Left lung (tissue), 10 donors: ENCODE data around the gene GLCCI1. TPM values are rescaled to one million over a fixed set of nuclear protein-coding genes. Genes with fewer than 3 reads are reported as not detected.
"Not testable (repeated sequence)": the region's sequence is repeated elsewhere in the genome, so short reads cannot be mapped to it uniquely, and the experiment has no call there.

Experiments
- ATAC-seq: fragments of 200-7000 bp; cut with Tn5 transposase; one replicate; pipeline ENCODE4 v1.9.1; 2020; ENCODE audit warnings: moderate library complexity
- DNase-seq, 4 donors: peaks; one replicate each; pipeline ENCODE4 v3.0.0-alpha.2; 2013 to 2020
- H3K27ac ChIP-seq, 2 donors: fragments of 200-600 bp; sonication (generic) in 1 of 2; one replicate each; pipeline versions ENCODE4 v1.5.0 to v1.8.0; 2020 to 2021
- H3K27me3 ChIP-seq, 2 donors: fragments of 200-600 bp; sonication (generic) in 1 of 2; one replicate each; pipeline versions ENCODE4 v1.5.0 to v1.8.0; 2020 to 2021
- H3K36me3 ChIP-seq, 2 donors: fragments of 200-600 bp; sonication (generic) in 1 of 2; one replicate each; pipeline versions ENCODE4 v1.5.0 to v1.8.0; 2020 to 2021
- H3K4me1 ChIP-seq, 2 donors: fragments of 200-600 bp; one replicate each; pipeline ENCODE4 v1.8.0; 2021
- H3K4me3 ChIP-seq, 2 donors: fragments of 200-600 bp; sonication (generic) in 1 of 2; one replicate each; pipeline versions ENCODE4 v1.5.0 to v1.8.0; 2020 to 2021; ENCODE audit warnings: mild to moderate bottlenecking in 1 of 2
- H3K9me3 ChIP-seq, 2 donors: fragments of 200-600 bp; sonication (generic) in 1 of 2; one replicate each; pipeline versions ENCODE4 v1.5.0 to v1.8.0; 2020 to 2021
- CTCF ChIP-seq, 2 donors: fragments of 200-600 bp; sonication (generic) in 1 of 2; IDR thresholded peaks; one replicate each; pipeline versions ENCODE4 v1.5.0 to v1.8.0; 2021; ENCODE audit warnings: antibody characterized with exemption in 2 of 2
- intact Hi-C, 2 donors: fragments of 100-400 bp; cut with DNase I; formaldehyde crosslinking; loops; one replicate each; pipeline versions ENCODE4 v1.11.2 to v1.14.2; 2022
- polyA plus RNA-seq, 6 donors: library from polyadenylated mRNA; unstranded; fragments of 120-200 nt; gene quantifications; one replicate each; pipeline ENCODE4 v1.2.1, GENCODE V29; 2013; ENCODE audit not compliant: insufficient read length in 6 of 6
- total RNA-seq, 2 donors: library from RNA; stranded (reverse); fragmentation: NEBNext Ultra II Directional; extraction: Animal tissue kit (Norgen Biotek cat#: 25700); gene quantifications; one replicate each; pipeline ENCODE4 v1.2.1, GENCODE V29; 2021
- donor health status: DM: no; HTN: yes; CAD: no.
- donor health status: DM: no; HTN: no; CAD: no.

GLCCI1 gene
- total and polyA plus RNA-seq, 8 donors: 25.4 to 45.2 (median 37.1) TPM

- ATAC-seq: no peak
- no peak for TF ChIP-seq CTCF (IDR thresholded peaks at IDR 0.05)
- Histone ChIP-seq H3K36me3 (peaks cover 0 to 31% of the 10 kb centered on the region in 2 donors), H3K4me1 (no peaks in the 10 kb centered on the region), H3K9me3 (no peaks in the 10 kb centered on the region), H3K4me3 (no peak overlapping the region), H3K27ac (no peak overlapping the region), H3K27me3 (no peaks in the 10 kb centered on the region)
- intact Hi-C loops: no loop called here
- DNase-seq: no peak
Measured at GRCh38 chr7:8060241-8060640, 91.6 kb downstream of the GLCCI1 start.

DNA sequence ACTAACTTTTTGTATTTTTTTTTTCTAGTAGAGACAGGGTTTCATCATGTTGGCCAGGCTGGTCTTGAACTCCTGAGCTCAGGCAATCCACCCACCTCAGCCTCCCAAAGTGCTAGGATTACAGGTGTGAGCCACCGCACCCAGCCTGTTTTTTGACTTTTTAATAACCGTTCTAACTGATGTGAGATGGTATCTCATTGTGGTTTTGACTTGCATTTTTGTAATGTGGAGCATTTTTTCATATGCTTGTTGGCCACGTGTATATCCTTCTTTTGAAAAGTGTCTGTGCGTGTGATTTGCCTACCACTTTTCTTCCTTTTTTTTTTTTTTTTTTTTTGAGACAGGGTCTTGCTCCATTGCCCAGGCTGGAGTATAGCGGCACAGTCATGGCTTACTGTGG, 94.7 kb downstream of the GLCCI1 start:
- intact Hi-C loops, ATAC-seq: not testable (repeated sequence)

GRCh38 chr7:8063706-8064297, 95.2 kb downstream of the GLCCI1 start:
- intact Hi-C loops: no loop called here

More for the DNA sequence above, 94.7 kb downstream of the GLCCI1 start:
- not testable (repeated sequence) for H3K4me3 ChIP-seq, H3K27me3 ChIP-seq, H3K4me1 ChIP-seq, H3K9me3 ChIP-seq, DNase-seq, H3K27ac ChIP-seq
- H3K36me3 ChIP-seq: peaks cover 0 to 11% of the 10 kb centered on the region in 2 donors

DNA sequence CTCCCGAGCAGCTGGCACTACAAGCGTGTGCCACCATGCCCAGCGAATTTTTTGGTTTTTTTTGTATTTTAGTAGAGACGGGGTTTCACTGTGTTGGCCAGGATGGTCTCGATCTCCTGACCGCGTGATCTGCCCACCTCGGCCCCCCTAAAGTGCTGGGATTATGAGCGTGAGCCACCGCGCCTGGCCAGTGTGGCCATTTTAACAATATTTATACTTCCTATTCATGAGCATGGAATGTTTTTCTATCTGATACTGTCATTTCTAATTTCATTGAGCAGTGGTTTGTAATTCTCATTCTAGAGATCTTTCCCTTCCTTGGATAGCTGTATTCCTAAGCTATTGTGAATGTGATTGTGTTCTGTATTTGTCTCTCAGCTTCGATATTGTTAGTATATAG, 96.2 kb downstream of the GLCCI1 start:
- Histone ChIP-seq H3K36me3 (peaks cover 0 to 11% of the 10 kb centered on the region in 2 donors), H3K27me3 (no peaks in the 10 kb centered on the region), H3K4me1 (no peaks in the 10 kb centered on the region), H3K27ac (no peak overlapping the region), H3K4me3 (no peak overlapping the region), H3K9me3 (no peaks in the 10 kb centered on the region)
- no peak for TF ChIP-seq CTCF (IDR thresholded peaks at IDR 0.05)
- no peak for ATAC-seq
- no peak for DNase-seq
- intact Hi-C loops: no loop called here

More at GRCh38 chr7:8063706-8064297, 95.2 kb downstream of the GLCCI1 start:
- TF ChIP-seq CTCF (IDR thresholded peaks at IDR 0.05): no peak
- H3K27me3 ChIP-seq: no peaks in the 10 kb centered on the region
- H3K9me3 ChIP-seq: no peaks in the 10 kb centered on the region
- no peak for ATAC-seq
- H3K27ac ChIP-seq: no peak overlapping the region
- no peaks in the 10 kb centered on the region for H3K4me1 ChIP-seq
- no peak for DNase-seq
- no peak overlapping the region for H3K4me3 ChIP-seq
- H3K36me3 ChIP-seq: peaks cover 0 to 11% of the 10 kb centered on the region in 2 donors

GRCh38 chr7:8065356-8065813, 96.8 kb downstream of the GLCCI1 start:
- ATAC-seq: peak; percentile 66
- intact Hi-C loops: no loop called here
- no peak overlapping the region for H3K27ac ChIP-seq

More at GRCh38 chr7:8065356-8065813, 96.8 kb downstream of the GLCCI1 start:
- Histone ChIP-seq H3K27me3 (no peaks in the 10 kb centered on the region), H3K4me1 (no peaks in the 10 kb centered on the region), H3K36me3 (peaks cover 0 to 11% of the 10 kb centered on the region in 2 donors), H3K9me3 (no peaks in the 10 kb centered on the region), H3K4me3 (no peak overlapping the region)
- TF ChIP-seq CTCF (IDR thresholded peaks at IDR 0.05): no peak
- no peak for DNase-seq
